ENCODE measurements around the gene PTPN21.

PTPN21 gene

DNA sequence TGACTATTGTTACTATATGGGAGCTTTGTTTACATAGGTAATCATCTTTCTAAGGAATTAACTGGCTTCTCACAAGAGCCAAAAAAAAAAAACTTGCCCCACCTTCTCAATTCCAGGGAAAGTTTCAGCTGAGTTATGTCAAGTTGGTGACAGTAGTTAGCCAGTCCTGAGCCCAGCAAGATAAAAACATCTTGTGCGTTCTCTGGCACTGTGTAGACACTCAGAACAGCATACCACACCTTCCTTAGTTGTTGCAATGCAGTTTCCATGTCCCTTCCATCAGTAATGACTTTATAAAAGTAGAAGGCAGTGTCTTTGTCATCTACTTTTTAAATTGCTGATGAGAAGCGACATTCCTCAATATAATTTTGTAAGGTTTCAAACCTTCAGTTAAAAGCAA is 50.2 kb downstream of the PTPN21 start:
- no peak for DNase-seq (ENCODE audit: low spot score)

DNA sequence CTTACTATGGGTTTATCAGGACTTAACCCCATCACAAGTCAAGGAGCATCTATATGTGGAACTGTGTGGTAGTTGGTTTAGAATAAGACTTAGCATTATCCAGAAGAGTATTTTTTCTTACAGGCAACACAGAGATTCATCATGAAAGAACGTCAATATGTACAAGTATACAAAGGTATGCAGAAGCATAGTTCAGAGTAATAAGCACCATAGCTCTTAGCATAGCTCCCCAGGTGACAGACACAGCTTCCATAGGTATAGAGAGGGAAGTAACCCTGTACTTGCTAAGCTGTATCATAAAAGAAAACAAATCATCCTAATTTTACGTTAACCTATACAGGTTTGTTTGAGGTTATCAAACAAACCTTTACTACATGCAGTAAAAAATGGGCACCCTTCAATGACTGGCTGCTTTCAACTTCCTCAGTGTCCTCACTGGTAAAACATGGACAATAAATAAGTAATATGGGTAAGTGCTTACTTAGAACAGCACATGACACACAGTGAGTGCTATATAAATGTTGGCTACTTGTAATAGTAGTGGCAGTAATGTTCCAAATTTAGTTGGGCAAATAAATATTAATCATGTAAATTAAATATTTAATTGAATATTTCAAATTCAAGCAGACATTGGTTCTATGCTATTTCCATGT is 50.9 kb downstream of the PTPN21 start:
- no peak for DNase-seq (ENCODE audit: low spot score)

DNA sequence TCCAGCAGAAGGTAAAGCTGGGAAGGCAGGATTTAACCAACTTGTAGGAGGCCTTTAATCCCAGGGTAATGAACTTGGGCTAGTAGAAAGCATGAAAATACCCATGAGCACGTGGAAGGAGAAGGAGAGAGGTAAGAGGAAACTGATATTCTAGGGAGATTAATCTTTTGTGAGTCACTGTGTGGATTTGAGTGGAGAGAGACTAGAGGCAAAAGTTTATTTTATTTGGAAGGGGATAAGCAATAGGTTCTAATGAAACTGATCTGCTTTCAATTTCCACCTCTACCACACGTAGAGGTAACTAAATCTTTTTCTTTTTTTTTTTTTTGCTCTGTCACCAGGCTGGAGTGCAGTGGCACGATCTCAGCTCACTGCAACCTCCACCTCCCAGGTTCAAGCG is 52.1 kb downstream of the PTPN21 start:
- DNase-seq (ENCODE audit: low spot score) = no peak

DNA sequence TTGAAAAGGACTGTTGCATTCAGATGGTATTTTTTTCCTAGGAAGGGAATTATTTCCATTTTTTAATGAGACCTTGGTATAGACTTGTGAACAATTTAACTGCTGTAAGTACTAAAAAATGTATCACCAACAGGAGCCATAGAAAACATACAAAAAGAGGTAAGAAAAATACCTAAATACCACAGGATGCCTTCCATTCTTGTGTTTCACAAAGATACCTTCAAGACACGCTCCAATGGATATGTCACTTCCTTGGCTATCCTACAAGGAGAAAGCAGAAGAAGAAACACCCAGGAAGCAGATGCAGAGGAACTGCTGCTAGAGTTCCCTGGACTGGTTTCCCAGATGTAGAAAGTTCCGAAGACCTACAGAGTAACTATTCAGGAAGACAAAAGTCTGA is 54.2 kb downstream of the PTPN21 start:
- DNase-seq (ENCODE audit: low spot score) = no peak

DNA sequence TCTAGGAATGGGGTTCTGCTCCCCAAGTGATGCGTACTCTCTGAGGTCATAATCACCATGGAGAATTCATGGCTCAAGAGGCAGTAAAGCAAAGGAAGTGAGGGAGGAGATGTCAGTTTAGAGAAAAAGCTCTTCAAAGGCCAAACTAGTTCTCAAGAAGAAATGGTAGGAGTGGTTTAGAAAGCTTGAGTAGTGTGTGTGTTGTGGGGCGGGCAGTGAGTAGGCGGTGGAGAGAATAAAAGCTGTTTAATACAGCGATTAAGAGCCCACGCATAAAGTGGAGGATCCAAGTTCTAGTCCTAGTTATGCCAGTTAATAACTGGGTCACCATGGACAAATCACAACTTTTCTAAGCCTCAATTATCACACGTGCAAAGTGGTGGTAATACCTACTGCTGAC is 55.6 kb downstream of the PTPN21 start:
- no peak for DNase-seq (ENCODE audit: low spot score)

DNA sequence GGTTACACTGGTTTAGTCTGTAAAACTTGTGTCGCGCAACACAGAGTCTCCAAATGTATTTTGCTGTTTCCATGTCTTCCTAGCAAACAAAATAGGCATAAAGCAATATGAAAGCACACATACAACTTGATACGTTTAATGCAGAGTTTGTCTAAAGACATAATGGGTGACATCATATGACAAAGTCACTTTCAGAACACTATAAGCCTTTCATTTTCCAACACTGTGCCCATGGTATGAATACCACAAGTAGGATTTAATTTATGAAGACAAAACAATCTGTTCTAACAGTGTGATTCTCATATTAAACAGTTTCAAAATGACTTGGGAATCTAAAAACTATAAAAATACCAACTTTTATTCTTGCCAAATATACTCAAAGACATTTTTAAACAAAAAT is 58.4 kb downstream of the PTPN21 start:
- DNase-seq (ENCODE audit: low spot score) = no peak

DNA sequence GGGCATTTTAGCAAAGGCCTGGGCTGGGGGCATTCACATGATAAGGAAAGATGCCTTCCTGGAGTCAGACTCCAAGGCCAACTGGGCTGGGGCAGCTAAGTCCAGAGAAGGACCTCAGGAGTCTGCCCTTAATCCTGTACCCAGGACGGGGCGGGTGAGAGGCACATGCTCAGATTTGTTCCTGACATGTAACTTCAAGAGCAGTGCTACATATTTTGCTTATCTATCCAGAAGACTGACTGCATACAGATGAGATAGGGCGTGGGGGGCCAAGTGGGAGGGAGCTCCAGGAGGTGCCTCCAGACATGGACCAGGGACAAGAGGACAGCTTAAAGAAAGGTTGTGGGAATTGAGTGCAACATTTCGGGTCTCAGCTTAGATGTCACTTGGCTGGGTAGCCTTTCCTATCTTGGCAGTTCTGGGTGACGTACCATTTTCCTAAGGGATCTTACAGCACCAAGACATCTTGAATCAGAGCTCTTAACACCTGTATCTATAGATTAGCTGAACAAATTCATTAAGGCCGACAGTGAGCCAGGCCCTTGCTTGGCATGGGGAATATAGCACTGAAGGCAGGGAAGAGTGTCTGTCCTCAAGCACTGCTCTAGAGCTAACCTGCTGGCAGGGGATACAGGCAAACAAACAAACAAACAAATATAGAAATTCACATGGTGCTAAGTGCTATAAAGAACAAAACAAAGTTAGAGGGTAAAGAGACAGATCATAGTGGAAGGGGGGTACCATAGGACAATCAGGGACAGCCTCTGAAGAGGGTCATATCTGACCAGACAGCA is 61.2 kb downstream of the PTPN21 start:
- DNase-seq (ENCODE audit: low spot score) = no peak

DNA sequence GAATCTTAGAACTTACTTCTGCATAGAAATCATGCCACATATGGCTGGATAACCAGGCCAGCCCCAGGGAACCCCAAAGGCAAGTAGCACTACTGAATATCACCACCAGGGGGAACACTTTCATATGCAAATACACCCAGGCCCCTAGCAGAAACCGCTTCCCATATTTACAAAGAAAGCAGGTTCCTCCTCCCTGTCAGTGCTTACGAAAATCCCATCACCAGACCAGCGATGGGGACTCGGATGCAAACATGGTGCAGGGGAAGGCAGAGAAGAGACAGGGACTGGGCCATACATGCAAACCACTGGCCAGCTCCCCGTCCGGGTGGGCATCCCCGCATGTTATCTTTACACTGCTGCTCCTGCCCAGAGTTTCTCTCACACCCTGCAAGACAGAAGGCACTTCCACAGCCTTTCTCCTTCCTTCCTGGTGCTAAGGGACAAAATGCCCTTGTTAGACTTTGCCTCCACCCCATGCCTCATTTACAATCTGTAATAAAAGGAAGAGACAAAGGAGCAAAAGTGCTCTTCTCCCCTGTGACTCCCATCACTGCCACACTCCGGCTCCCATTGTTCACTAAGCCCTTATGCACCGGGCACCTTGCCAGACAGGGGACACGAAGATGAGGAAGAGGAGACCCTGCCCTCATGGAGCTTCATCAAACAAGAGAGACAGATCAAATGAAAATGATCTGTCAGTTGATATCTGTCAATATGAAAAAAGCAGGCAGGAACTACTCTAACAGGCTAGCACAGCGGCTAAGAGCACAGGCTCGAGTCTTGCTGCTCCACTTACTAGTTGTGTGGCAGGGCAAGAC is 62.3 kb downstream of the PTPN21 start:
- DNase-seq (ENCODE audit: low spot score) = peak; percentile 75

DNA sequence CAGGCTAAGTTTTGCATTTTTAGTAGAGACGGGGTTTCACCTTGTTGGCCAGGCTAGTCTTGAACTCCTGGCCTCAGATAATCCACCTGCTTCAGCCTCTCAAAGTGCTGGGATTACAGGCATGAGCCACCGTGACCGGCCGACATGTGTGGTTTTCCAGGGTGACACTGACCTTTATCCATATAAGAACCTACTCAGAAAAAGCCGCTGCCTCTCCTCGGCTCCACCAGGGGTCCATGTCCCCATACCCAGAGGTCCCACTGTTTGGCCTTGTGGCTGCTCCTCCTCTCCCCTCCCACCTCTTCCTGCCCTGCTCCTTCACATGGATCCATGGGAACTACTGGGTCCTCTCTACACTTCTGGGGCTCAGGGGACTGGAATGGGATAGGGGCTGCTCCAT is 64.6 kb downstream of the PTPN21 start:
- DNase-seq (ENCODE audit: low spot score) = no peak

DNA sequence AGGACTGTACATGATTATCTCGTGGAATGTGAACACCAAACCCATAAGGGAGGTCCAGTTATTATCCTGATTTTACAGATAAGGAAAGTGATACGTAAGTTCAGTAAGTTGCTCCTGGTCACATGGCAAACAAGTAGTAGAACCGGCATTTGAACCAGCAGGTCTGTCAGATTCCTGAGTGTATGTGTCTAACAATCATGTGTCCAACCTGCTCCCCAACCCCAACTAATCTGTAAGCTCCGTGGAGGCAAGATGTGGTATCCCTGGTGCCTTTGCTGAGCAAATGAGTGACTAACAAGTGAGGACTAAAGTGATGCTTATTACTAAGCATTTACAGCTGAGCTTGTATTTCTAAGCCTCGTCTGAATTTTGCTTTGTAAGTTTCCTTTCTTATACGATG is 65.9 kb downstream of the PTPN21 start:
- no peak for DNase-seq (ENCODE audit: low spot score)

DNA sequence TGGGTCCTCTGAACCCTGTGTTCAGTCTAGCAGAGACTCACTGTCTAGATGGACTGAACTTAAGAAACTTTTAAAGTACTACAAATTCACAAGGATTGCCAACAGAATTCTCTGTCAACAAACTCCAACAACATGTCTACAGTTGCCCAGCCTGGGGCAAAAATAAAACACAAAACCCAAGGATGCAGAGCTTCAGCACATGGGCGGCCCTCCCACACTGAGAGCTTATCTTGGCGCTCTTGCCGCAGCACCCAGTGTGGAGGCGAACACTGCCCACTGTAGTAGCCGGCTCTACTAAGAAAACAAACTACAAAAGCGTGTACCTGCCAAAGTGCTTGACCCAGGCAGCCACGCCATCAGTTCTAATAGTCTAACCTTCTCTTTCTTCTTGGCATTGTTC is 66.7 kb downstream of the PTPN21 start:
- no peak for DNase-seq (ENCODE audit: low spot score)

DNA sequence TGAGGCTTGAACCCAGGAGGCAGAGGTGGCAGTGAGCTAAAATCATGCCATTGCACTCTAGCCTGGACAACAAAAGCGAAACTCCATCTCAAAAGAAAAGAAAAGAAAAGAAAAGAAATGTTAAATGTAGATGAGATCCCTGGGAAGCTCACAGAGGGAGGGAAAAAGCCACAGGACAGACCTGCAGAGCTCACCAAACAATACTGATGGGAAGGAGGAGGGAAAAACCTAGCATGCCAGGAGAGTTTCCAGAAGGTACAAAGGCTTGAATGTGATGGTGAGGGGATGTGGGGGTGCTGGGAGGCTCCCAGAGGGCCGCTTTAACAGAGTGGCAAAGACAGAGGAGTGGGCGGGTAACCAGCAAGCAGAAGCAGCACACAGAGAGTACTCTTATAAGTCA is 72.3 kb downstream of the PTPN21 start:
- no peak for DNase-seq (ENCODE audit: low spot score)

DNA sequence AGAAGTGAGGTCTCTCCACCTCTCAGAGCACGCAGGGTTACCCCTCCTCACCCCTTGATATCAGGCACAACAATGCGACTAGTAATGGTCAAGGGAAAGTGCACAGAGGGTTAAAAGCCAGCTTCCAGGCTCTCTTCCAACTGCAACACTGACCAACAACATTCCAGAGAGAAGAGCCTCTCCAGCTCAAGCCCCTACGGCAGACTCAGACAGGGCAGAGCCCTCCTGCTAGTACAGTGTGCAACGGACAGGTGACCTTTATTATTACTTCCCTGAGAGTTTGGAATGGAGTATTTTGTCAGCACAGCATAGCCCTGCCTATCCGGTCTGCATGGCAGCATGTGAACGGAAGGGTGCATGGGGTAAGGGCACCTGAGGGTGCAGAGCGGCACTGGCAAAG is 73.0 kb downstream of the PTPN21 start:
- DNase-seq (ENCODE audit: low spot score) = no peak

DNA sequence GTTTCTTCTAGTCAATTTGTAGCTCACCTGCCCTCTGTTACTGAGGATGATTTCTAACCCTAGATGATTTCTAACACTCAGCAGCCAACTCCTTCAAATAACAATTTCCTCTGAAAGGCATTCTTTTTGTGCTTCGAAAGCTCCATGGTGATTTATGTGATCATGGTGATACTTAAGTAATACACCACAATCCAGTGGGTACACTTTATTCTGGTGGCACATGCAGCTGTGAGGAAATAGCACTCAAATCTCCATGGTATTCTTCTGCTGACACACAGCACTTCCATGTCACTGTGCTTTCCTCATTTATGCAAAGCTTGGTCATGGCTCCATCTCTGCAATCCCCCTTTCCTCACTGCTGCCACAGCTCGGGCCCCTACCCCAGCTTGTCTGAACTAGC is 73.7 kb downstream of the PTPN21 start:
- no peak for DNase-seq (ENCODE audit: low spot score)

DNA sequence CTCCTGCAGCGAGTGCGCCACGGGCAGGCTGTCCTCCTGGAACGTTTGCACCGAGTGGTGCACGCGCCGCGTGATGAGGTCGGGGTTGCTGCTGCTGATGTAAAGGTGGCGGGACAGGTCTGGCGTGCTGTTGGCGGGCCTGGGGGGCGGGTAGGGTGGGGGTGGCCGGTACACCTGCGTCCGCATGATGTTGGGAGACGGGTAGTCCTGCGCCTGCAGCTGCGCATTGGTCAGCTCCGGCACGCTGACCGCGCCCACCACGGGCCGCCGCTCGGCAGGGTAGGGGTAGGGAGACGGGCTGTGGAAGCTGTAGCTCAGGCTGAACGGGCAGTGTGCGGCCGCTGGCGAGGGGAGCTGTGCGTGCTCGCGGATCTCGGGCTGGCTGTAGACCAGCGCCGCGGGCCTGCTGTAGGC is 75.2 kb downstream of the PTPN21 start:
- no peak for DNase-seq (ENCODE audit: low spot score)

DNA sequence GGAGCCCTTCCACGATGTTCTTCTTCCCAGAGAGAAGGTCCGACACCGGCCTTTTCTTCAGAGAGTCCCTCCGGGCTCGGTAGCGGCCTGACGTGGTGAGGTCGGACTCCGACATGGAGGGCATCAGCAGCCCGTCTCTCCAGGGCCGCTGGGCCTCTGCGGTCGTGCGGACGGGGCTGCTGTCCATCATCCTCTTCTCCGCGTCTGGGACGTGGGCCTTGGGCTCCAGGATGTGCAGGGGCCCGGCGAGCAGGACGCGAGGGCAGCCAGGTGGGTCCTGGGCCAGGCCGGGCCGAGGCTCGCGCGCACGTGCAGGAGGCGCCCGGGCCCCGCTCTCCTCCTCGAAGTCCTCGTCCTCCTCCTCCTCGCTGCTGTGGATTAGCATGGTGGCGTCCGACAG is 75.9 kb downstream of the PTPN21 start:
- DNase-seq (ENCODE audit: low spot score) = no peak

DNA sequence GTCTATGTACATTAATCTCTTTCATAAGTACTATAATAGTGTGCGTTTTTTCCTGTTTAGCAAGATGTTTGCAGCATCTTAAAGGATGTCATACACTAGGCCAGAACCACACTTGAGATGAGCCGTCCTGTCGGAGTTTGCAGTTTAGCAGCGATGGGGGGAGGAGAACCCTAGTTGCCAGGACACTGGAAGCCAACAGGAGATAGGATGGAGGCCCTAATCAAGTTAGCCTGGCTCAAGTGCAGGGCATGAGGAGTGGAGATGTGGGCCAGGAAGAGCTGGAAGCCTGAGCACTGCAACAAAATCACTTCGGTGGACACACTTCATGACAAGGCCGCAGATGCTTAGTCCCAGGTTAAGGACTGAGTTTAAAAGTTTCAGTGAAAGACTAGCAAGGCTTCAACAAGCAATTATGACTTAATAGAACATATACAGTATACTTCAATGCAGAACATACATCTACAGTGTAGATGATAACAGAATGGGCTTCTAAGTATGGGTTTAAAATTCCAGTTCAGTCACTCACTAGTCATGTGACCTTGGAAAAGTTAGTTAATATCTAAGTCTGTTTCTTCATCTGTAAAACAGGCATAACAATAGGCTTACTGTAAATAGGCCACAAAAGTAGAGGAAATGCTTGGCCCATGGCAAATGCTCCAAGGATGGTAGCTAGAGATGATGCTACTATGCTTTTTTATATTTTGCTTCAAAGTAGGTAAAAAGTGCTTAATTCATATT is 77.1 kb downstream of the PTPN21 start:
- DNase-seq (ENCODE audit: low spot score) = no peak

DNA sequence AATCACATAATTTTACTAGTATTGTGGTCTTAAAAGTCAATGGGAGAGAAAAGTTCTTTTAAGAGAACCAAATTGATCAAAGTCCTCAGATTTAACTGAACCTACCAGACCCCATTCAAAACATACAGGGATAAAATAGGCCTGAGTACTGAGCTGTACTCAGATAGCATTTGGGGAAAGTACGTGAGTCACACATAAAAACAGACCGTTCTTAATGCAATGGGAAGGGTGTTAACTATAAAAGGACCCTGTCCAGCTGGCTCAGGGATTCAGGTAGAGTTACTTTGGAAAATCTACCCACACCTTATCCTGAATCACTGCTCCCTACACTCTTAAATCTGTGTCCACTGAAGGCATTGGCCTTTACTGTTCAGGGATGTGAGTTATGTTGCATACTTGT is 78.0 kb downstream of the PTPN21 start:
- no peak for DNase-seq (ENCODE audit: low spot score)

DNA sequence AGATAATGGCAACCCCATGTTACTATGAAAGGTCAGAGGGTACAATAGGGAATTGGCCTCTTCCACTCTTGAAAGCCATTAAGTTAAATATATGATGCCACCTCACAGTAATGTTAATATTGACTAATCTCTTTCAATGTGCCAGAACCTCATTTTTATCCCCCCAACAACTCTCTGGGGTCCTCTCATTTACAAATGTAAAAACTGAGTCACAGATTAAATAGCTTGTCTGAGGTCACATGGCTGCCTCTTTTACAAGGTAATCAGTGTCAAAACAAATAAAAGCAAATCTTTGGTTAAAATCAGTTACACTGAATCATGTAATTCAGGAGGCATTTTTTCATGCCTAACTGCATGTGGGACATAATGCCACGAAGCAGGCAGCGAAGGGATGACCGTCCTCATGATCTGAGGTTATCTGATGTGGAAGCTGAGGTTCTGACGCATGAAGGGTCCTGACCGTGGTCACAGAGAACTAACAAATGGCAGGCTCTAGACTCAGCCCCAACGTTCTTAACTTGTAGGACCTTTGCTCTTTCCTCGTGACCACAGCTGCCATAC is 78.5 kb downstream of the PTPN21 start:
- no peak for DNase-seq (ENCODE audit: low spot score)

DNA sequence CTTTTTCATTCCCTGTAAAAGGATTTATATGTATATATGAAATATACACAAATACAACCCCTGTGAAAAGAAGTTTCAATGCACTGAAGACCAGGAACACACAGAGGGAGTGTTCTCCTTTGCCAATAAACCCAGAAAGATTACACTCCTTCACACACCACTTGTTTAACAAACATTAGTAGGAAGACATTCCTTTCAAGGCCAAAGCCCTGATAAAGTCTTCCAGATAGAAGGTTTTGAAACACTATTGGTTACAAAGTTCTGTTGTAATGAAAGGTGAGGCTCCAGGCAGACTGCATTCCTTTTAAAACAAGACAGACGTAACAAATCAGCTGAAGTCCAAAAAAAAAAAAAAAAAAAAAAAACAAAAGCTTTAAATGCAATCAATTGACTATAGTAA is 81.0 kb downstream of the PTPN21 start:
- no peak for DNase-seq (ENCODE audit: low spot score)

DNA sequence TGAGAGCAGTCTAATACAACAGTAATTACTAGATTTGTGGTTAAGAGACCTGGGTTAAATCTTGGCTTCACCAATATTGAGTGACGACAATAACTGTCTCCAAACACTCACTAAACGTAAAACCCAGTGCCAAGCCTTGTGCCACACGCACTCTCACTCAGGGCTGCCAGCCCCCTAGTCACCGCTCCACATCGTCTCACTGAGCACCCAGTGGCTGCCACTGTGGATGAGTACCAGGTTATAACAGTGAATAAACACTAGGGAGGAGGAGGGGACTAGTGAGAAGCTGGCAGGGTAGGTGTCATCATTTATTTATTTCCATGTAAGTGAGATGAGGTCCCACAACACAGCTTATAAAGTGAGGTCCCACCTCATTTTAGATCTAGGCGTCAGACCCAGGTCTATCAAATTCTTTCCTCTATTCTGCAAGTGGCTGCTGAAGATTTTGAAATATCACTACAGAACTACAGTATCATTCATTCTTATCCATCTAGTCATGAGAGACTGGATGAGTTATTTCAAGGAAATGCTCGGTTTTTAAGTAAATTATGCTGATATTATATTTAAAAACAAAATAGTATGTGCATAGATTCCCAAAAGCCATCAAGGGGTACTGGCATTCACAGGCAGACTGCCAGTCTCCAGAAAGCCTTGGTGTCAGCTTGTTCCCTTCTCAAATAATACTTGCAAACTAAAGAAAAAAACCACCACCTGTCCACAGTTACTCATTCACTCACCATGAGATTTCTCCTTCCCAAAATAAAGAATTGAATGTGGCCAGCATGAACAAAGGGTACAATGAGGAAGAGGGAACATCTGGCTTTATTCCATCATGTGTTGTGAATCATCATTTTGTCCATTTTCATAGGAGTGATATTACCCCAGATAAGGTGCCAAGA is 84.0 kb downstream of the PTPN21 start:
- no peak for DNase-seq (ENCODE audit: low spot score)

Measured in RKO (cell line).